A673 (cell line): Measurements from ENCODE around the gene BTN2A1. TPM values are rescaled to one million over a fixed set of nuclear protein-coding genes. Genes with fewer than 3 reads are reported as not detected.

Source experiments
- BruUV-seq: library from RNA; stranded (reverse); fragments of 400-500 nt; replicated peaks from 2 replicates; lab custom pipeline; 2021; lab: Mats Ljungman, UMichigan
- CTCF ChIA-PET: fragments of 300-600 bp; sonication (Branson Sonifier 250); formaldehyde crosslinking; loops from one replicate; lab custom pipeline; 2022; ENCODE audit warnings: antibody characterized with exemption; lab: Charles Lee
- POLR2A ChIA-PET: fragments of 300-600 bp; sonication (Branson Sonifier 250); formaldehyde crosslinking; loops from one replicate; lab custom pipeline; 2022; ENCODE audit warnings: antibody characterized with exemption; ENCODE audit not compliant: low non-redundant PET; lab: Charles Lee
- DNase-seq: peaks from one replicate; pipeline ENCODE4 v3.0.0-alpha.2; 2015; ENCODE audit warnings: low spot score
- H3K27ac ChIP-seq: fragments of 200-600 bp; sonication (generic); 2 replicates; pipeline ENCODE4 v1.5.1; 2016; ENCODE audit warnings: mixed run types, low read depth, mild to moderate bottlenecking, mixed read lengths, antibody characterized with exemption, low read length; ENCODE audit not compliant: poor library complexity, severe bottlenecking
- H3K27me3 ChIP-seq: fragments of 200-600 bp; sonication (generic); replicated peaks from 2 replicates; pipeline ENCODE4 v1.6.1; 2017; ENCODE audit warnings: mixed run types, low read depth, mild to moderate bottlenecking, mixed read lengths, antibody characterized with exemption, low read length; ENCODE audit not compliant: insufficient read depth, poor library complexity
- H3K36me3 ChIP-seq: fragments of 200-600 bp; sonication (generic); 2 replicates; pipeline ENCODE4 v1.6.1; 2016; ENCODE audit warnings: mixed run types, mild to moderate bottlenecking, mixed read lengths, antibody characterized with exemption, low read length; ENCODE audit not compliant: insufficient read depth, poor library complexity, severe bottlenecking
- H3K4me1 ChIP-seq: fragments of 200-600 bp; sonication (generic); 2 replicates; pipeline ENCODE4 v1.6.1; 2017; ENCODE audit warnings: mixed run types, mild to moderate bottlenecking, mixed read lengths, antibody characterized with exemption, low read length; ENCODE audit not compliant: insufficient read depth, poor library complexity, severe bottlenecking
- H3K4me3 ChIP-seq: fragments of 200-600 bp; sonication (generic); 2 replicates; pipeline ENCODE4 v1.5.1; 2016; ENCODE audit warnings: low read depth, mixed run types, mild to moderate bottlenecking, mixed read lengths, low read length; ENCODE audit not compliant: poor library complexity, severe bottlenecking
- H3K9me3 ChIP-seq: fragments of 200-600 bp; sonication (generic); 2 replicates; pipeline ENCODE4 v1.6.1; 2016; ENCODE audit warnings: mixed run types, low read depth, mild to moderate bottlenecking, mixed read lengths, antibody characterized with exemption, low read length; ENCODE audit not compliant: poor library complexity, severe bottlenecking
- CTCF ChIP-seq: fragments of 300-800, 200-600 bp; sonication (generic); conservative IDR thresholded peaks from 2 replicates; pipeline ENCODE4 v1.5.1; 2017; ENCODE audit warnings: low read depth, mild to moderate bottlenecking, antibody characterized with exemption, low read length, moderate library complexity, mixed read lengths
- EZH2 ChIP-seq: fragments of 200-600 bp; sonication (generic); IDR thresholded peaks from 2 replicates; pipeline ENCODE4 v1.6.1; 2017; ENCODE audit warnings: borderline replicate concordance, low read depth, mild to moderate bottlenecking, mixed read lengths, antibody characterized with exemption, low read length; ENCODE audit not compliant: poor library complexity, severe bottlenecking
- intact Hi-C: fragments of 100-400 bp; cut with micrococcal nuclease; formaldehyde crosslinking; loops from one replicate; pipeline ENCODE4 v1.10.0; 2022; ENCODE audit not compliant: unreplicated experiment
- total RNA-seq: library from RNA; stranded (reverse); gene quantifications from 2 replicates; pipeline ENCODE4 v1.2.3, GENCODE V29; 2021

BTN2A1 gene
- total RNA-seq, 1 experiment from 2014 or later = 32.2 TPM

DNA sequence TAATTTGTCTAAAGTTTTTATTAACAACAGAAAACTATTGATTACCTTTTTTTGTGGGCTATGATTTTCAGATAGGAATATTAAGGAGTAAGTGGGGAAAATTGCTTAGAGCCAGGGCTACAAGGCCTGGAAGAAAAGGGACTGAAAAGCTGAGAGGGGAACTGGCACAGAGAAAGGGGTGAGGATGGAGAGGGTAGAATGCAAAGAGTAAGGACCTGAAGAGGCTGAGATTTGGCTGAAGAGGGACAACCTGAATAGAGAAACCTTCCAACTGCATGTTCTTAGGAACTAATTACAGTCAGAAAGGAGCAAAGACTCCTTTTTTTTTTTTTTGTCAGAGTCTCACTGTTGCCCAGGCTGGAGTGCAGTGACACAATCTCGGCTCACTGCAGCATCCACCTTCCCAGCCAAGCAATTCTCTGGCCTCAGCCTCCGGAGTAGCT is 16.7 kb downstream of the BTN2A1 start:
- ChIA-PET CTCF (interaction anchor here (1.9 kb wide), 1 partner anchor 133 kb away, joined by 6 read pairs; no protein-coding TSS in a partner anchor), POLR2A (interaction anchor here (0.7 kb wide), 2 partner anchors 94 to 115 kb away, joined by 4 to 5 read pairs; no protein-coding TSS in a partner anchor)
- intact Hi-C loops = no loop called here
- peak overlapping the region; percentile 45 for H3K4me3 ChIP-seq
- H3K27me3 ChIP-seq = no peaks in the 10 kb centered on the region
- no peak for DNase-seq
- no peak for TF ChIP-seq CTCF
- no peak for TF ChIP-seq EZH2
- H3K9me3 ChIP-seq = no peaks in the 10 kb centered on the region
- peak overlapping the region; percentile 99 for H3K27ac ChIP-seq
- TSS peak; percentile 75 for BruUV-seq
- H3K36me3 ChIP-seq = no peaks in the 10 kb centered on the region
- H3K4me1 ChIP-seq = peaks cover 35% of the 10 kb centered on the region

- intact Hi-C loops = no loop called here
- CTCF ChIA-PET = no interaction called here
Measured at GRCh38 chr6:26475823-26476729, 18.3 kb downstream of the BTN2A1 start.

GRCh38 chr6:26476896-26477295 is 19.1 kb downstream of the BTN2A1 start:
- POLR2A ChIA-PET = no interaction called here
- no TSS peak for BruUV-seq

More at GRCh38 chr6:26475823-26476729, 18.3 kb downstream of the BTN2A1 start:
- Histone ChIP-seq H3K9me3 (no peaks in the 10 kb centered on the region), H3K4me1 (peaks cover 35% of the 10 kb centered on the region), H3K27ac (peak overlapping the region; percentile 99), H3K27me3 (no peaks in the 10 kb centered on the region), H3K4me3 (no peak overlapping the region), H3K36me3 (no peaks in the 10 kb centered on the region)
- no peak for TF ChIP-seq EZH2
- no peak for TF ChIP-seq CTCF
- BruUV-seq = no TSS peak
- peak; percentile 11 for DNase-seq
- POLR2A ChIA-PET = interaction anchor here (0.6 kb wide), 1 partner anchor 233 kb away, joined by 3 read pairs; no protein-coding TSS in a partner anchor

More at GRCh38 chr6:26476896-26477295, 19.1 kb downstream of the BTN2A1 start:
- Histone ChIP-seq H3K27ac (peak overlapping the region; percentile 99), H3K27me3 (no peaks in the 10 kb centered on the region), H3K9me3 (no peaks in the 10 kb centered on the region), H3K4me1 (peaks cover 35% of the 10 kb centered on the region), H3K36me3 (no peaks in the 10 kb centered on the region), H3K4me3 (no peak overlapping the region)
- no peak for DNase-seq
- intact Hi-C loops = no loop called here
- CTCF ChIA-PET = no interaction called here
- TF ChIP-seq EZH2 = no peak
- no peak for TF ChIP-seq CTCF
